Osteocyte (in vitro differentiated cells): ENCODE results near the gene ZFYVE28. TPM values are rescaled to one million over a fixed set of nuclear protein-coding genes. Genes with fewer than 3 reads are reported as not detected.
"Not testable (repeated sequence)": the region's sequence is repeated elsewhere in the genome, so short reads cannot be mapped to it uniquely, and the experiment has no call there.

Source experiments
- DNase-seq: peaks from one replicate; pipeline ENCODE4 v3.0.0; 2021; ENCODE audit warnings: mixed read lengths; ENCODE audit not compliant: unreplicated experiment; ENCODE audit errors: extremely low spot score
- H3K27ac Mint-ChIP-seq: one replicate; pipeline ENCODE4 v1.8.0; 2021; ENCODE audit warnings: mild to moderate bottlenecking, mixed read lengths; ENCODE audit not compliant: unreplicated experiment
- H3K27me3 Mint-ChIP-seq: one replicate; pipeline ENCODE4 v1.8.0; 2021; ENCODE audit warnings: mixed read lengths; ENCODE audit not compliant: unreplicated experiment
- H3K36me3 Mint-ChIP-seq: one replicate; pipeline ENCODE4 v1.8.0; 2021; ENCODE audit warnings: mixed read lengths; ENCODE audit not compliant: unreplicated experiment
- H3K4me1 Mint-ChIP-seq: one replicate; pipeline ENCODE4 v1.8.0; 2021; ENCODE audit warnings: mixed read lengths; ENCODE audit not compliant: unreplicated experiment
- H3K4me3 Mint-ChIP-seq: one replicate; pipeline ENCODE4 v1.8.0; 2021; ENCODE audit warnings: mild to moderate bottlenecking, moderate library complexity, mixed read lengths; ENCODE audit not compliant: unreplicated experiment
- H3K9me3 Mint-ChIP-seq: one replicate; pipeline ENCODE4 v1.8.0; 2021; ENCODE audit warnings: mixed read lengths; ENCODE audit not compliant: unreplicated experiment
- CTCF ChIP-seq: fragments of 200-600 bp; sonication (generic); IDR thresholded peaks from 2 replicates; pipeline ENCODE4 v1.5.0; 2021; ENCODE audit warnings: antibody characterized with exemption, mild to moderate bottlenecking, moderate library complexity
- total RNA-seq: library from RNA; stranded (reverse); gene quantifications from 2 replicates; pipeline ENCODE4 v1.2.1, GENCODE V29; 2021

ZFYVE28 gene
- total RNA-seq, 1 donor from 2014 or later: 3.4 TPM

DNA sequence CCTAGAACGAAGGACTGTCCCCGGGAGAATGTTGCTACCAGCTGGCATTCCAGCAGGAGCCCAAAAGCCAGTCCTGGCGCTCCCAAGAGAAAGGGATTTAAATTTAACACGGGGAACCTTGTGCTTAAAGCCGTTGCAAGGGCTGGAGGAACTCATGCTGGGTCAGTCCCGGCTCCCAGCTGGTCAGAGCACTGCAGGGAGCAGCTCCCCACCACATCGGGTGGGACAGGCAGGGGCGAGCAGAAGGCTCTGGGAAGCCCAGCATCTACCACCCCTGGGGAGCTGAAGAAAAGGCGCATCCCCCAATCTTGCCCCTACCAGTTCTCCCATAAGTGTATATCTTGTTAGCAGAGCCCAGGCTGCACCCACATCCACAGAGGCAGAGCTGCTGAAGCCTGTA is 16.0 kb upstream of the ZFYVE28 start:
- Mint-ChIP-seq H3K27ac (no peak overlapping the region), H3K27me3 (peaks cover 5% of the 10 kb centered on the region), H3K9me3 (no peaks in the 10 kb centered on the region), H3K4me3 (no peak overlapping the region), H3K36me3 (no peaks in the 10 kb centered on the region), H3K4me1 (peaks cover 3% of the 10 kb centered on the region)
- no peak for DNase-seq
- no peak for TF ChIP-seq CTCF

GRCh38 chr4:2433609-2434350 is 15.3 kb upstream of the ZFYVE28 start:
- DNase-seq: no peak
- Mint-ChIP-seq H3K27ac (no peak overlapping the region), H3K4me3 (no peak overlapping the region), H3K27me3 (peaks cover 6% of the 10 kb centered on the region), H3K4me1 (peaks cover 3% of the 10 kb centered on the region), H3K9me3 (no peaks in the 10 kb centered on the region), H3K36me3 (no peaks in the 10 kb centered on the region)
- TF ChIP-seq CTCF: no peak

- no peak overlapping the region for H3K27ac Mint-ChIP-seq
- H3K27me3 Mint-ChIP-seq: peaks cover 8% of the 10 kb centered on the region
- TF ChIP-seq CTCF: no peak
- DNase-seq: no peak
- H3K4me1 Mint-ChIP-seq: peaks cover 3% of the 10 kb centered on the region
- H3K36me3 Mint-ChIP-seq: no peaks in the 10 kb centered on the region
- H3K9me3 Mint-ChIP-seq: no peaks in the 10 kb centered on the region
- no peak overlapping the region for H3K4me3 Mint-ChIP-seq
These were observed 14.6 kb upstream of the ZFYVE28 start for GRCh38 chr4:2432991-2433530.

- DNase-seq: no peak
- Mint-ChIP-seq H3K4me1 (peaks cover 3% of the 10 kb centered on the region), H3K9me3 (no peaks in the 10 kb centered on the region), H3K36me3 (no peaks in the 10 kb centered on the region), H3K27me3 (peaks cover 8% of the 10 kb centered on the region), H3K27ac (no peak overlapping the region), H3K4me3 (no peak overlapping the region)
- no peak for TF ChIP-seq CTCF
These were observed 13.6 kb upstream of the ZFYVE28 start for GRCh38 chr4:2432004-2432403.

DNA sequence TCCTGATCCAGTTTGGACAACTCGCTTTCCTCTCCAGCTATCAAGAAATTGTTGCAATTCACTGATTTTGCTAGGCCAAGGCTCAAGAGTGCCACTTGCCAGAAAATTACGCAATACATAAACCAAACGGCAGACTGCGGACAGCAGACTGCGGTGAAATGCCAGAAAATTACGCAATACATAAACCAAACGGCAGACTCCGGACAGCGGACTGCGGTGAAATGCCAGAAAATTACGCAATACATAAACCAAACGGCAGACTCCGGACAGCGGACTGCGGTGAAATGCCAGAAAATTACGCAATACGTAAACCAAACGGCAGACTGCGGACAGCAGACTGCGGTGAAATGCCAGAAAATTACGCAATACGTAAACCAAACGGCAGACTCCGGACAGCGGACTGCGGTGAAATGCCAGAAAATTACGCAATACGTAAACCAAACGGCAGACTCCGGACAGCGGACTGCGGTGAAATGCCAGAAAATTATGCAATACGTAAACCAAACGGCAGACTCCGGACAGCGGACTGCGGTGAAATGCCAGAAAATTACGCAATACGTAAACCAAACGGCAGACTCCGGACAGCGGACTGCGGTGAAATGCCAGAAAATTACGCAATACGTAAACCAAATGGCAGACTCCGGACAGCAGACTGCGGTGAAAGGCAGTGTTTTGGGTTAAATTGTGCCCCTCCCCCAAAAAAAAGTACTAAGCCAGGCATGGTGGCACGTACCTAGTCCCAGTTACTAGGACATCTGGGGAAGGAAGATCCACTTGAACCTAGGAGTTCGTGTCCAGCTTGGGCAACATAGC is 11.7 kb upstream of the ZFYVE28 start:
- not testable (repeated sequence) for H3K9me3 Mint-ChIP-seq, H3K27ac Mint-ChIP-seq, DNase-seq, H3K36me3 Mint-ChIP-seq, H3K4me3 Mint-ChIP-seq, H3K4me1 Mint-ChIP-seq, H3K27me3 Mint-ChIP-seq
